Vagina (tissue), 2 donors: ENCODE measurements around the gene CACNB2.

Source experiments
- POLR2A ChIP-seq, 2 donors: fragments of 450-650 bp; IDR thresholded peaks; one replicate each; pipeline ENCODE4 v1.6.1; 2017; ENCODE audit warnings: antibody characterized with exemption in 2 of 2, mild to moderate bottlenecking in 2 of 2, moderate library complexity in 2 of 2
- TF ChIP-seq, protein P1 (sequence below), 3 experiments: fragments of 450-650 bp in 2 of 3; fragments of 200-600 bp in 1 of 3; sonication (generic) in 1 of 3; IDR thresholded peaks; one replicate each; pipeline ENCODE4 v1.5.1; 2017 to 2019; ENCODE audit warnings: antibody characterized with exemption in 3 of 3, mild to moderate bottlenecking in 2 of 3, moderate library complexity in 2 of 3

- TF ChIP-seq, protein P1, sequence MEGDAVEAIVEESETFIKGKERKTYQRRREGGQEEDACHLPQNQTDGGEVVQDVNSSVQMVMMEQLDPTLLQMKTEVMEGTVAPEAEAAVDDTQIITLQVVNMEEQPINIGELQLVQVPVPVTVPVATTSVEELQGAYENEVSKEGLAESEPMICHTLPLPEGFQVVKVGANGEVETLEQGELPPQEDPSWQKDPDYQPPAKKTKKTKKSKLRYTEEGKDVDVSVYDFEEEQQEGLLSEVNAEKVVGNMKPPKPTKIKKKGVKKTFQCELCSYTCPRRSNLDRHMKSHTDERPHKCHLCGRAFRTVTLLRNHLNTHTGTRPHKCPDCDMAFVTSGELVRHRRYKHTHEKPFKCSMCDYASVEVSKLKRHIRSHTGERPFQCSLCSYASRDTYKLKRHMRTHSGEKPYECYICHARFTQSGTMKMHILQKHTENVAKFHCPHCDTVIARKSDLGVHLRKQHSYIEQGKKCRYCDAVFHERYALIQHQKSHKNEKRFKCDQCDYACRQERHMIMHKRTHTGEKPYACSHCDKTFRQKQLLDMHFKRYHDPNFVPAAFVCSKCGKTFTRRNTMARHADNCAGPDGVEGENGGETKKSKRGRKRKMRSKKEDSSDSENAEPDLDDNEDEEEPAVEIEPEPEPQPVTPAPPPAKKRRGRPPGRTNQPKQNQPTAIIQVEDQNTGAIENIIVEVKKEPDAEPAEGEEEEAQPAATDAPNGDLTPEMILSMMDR (IDR thresholded peaks at IDR 0.05), result no peak
- TF ChIP-seq POLR2A (IDR thresholded peaks at IDR 0.05), result no peak
These were observed 278.5 kb downstream of the CACNB2 start for GRCh38 chr10:18418541-18419215.
